Suprapubic skin (tissue), 4 donors: ENCODE measurements around the gene EVI2B.

Experiments
- CTCF ChIP-seq, 2 donors: fragments of 200-600 bp in 1 of 2; fragments of 450-650 bp in 1 of 2; sonication (generic) in 1 of 2; IDR thresholded peaks; one replicate each; pipeline ENCODE4 v1.5.1; 2016 to 2019; ENCODE audit warnings: antibody characterized with exemption in 2 of 2, mild to moderate bottlenecking in 1 of 2, moderate library complexity in 1 of 2
- POLR2A ChIP-seq, 2 donors: fragments of 450-650 bp; IDR thresholded peaks; one replicate each; pipeline ENCODE4 v1.6.1; 2017; ENCODE audit warnings: antibody characterized with exemption in 2 of 2, mild to moderate bottlenecking in 2 of 2, moderate library complexity in 2 of 2
- POLR2AphosphoS5 ChIP-seq, 3 donors: sonication (generic); formaldehyde crosslinking; IDR thresholded peaks; one replicate each; pipeline ENCODE4 v1.6.1; 2017; ENCODE audit warnings: antibody characterized with exemption in 3 of 3

- no peak for TF ChIP-seq CTCF (IDR thresholded peaks at IDR 0.05)
- TF ChIP-seq POLR2AphosphoS5 (IDR thresholded peaks at IDR 0.05): no peak
- no peak for TF ChIP-seq POLR2A (IDR thresholded peaks at IDR 0.05)
Measured at GRCh38 chr17:31283841-31284240, 30.0 kb downstream of the EVI2B start.
